IPS DF 19.7 (cell line): ENCODE measurements around the gene LDB3.
"Not testable (repeated sequence)": the region's sequence is repeated elsewhere in the genome, so short reads cannot be mapped to it uniquely, and the experiment has no call there.

Source experiments
- DNase-seq: peaks from one replicate; pipeline ENCODE4 v3.0.0-alpha.2; 2013; ENCODE audit warnings: low read depth, low spot score

LDB3 gene

DNA sequence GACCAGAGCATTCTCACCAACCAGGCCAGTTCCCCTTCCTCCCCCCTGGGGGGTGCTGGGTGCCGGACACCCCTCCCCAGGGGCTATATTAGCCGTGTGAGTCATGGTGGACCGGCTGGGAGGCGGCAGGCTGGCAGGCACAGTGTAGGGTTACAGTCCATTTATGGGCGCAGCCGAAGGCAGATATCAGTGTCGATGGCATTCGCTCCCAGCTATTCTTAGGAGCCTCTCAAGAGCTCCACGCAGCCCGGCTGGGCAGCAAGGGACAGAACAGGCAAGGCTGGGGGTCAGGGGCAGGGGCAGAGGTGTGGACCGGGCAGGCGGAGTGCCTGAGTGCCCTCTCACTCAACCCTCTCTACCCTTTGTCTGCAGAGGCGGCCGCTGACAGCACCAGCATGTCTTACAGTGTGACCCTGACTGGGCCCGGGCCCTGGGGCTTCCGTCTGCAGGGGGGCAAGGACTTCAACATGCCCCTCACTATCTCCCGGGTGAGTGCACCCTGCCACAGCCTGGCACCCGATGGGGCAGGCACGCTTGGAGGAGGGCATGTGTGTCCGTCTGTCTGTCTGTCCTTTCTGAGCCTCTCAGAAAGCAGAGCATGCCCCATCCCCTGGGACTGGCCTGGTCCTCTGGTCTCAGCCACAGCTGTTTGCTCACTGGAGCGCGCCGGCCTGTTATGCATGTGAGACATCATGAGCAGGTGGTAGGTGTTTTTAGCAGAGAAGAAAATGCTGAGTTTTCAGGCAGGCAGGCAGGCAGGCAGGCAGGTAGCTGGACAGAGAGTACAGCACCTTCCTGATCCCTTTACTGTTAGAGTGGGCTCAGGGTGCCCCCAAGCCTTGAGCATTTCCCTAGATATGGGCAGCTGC is at the start of gene LDB3:
TSS of gene LDB3 (plus strand) at position 215 of the 869 bp plus-strand sequence. CDS start at position 396, 181 bp downstream.
- no peak for DNase-seq

DNA sequence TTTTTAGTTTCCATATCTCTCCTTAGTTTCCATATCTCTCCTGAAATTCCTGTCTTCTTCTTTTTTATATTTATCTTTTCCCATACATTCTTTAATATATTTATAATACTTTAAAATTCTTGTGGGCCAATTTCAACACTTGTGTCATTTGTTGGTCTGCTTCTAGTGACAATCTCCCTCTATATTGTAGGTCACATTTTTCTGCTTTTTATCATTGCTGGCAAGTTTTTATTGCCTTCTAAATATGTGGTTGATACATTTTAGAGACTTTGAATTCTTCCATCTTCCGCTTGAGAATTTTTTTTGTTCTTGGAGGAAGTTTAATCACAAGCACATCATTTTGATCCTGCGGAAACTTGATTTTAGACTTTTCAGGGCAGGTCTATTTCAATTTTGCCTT is 40.0 kb upstream of the LDB3 start:
- no peak for DNase-seq

DNA sequence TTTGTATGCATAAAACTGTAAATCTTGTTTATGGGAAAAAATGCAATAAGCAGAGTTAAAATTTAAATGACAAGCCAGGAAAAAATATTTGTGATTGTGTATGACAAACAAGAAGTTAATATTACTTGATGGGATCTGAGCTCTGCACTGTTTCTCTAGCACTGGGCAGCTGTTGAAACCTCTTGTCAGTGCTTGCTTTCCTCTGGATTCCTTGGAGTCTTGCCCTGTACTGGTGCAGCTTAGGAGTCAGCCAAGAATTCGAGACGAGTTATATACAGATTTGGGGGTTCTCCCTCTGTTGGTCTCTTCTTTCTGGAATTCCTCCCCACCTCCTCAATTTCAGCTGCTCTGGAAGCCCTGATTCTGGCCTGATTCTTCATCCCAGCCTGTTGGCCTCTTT is 38.2 kb upstream of the LDB3 start:
- DNase-seq = no peak

DNA sequence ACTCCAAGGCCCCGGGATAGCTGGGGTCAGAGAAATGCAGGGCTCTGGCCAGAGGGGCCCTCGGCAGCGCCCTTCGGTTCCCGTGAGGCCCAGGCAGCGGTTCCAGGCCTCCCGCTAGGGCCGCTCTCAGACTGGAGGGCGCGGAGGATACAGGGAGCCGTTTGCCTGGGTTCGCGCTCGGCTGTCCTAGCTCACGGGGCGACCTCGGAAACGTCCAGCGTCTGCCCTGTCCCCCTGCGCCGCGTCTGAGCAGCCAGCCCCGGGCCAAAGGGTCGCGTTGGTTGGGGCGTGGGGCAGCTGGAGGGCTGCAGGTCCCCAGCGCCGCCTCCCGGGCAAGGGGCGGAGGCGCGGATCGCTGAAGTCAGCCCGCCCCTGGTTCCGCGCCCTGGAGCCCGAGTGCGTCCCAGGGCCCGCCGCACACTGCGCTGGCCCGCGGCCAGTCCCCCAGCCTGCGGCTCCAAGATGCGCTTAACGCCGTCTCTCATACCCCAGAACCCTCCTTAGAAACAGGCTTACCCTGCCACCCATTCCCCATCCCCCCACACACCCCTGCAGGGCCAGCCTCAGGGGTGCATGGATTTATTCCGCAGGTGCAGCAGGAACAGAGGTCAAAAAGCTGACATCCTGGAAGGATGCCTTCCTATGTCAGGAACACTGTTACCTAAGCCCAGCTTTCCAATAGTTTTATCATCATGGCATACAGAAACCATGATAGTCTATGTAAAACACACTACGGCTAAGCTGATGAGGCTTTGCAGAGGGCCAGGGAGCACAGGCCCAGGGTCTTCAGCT is 36.1 kb upstream of the LDB3 start:
- peak; percentile 28 for DNase-seq

GRCh38 chr10:86632951-86633350 is 35.4 kb upstream of the LDB3 start:
- DNase-seq = no peak

- no peak for DNase-seq
Measured at GRCh38 chr10:86635402-86635801, 32.9 kb upstream of the LDB3 start.

GRCh38 chr10:86636311-86636710 is 32.0 kb upstream of the LDB3 start:
- no peak for DNase-seq

- no peak for DNase-seq
Measured at GRCh38 chr10:86642021-86642420, 26.3 kb upstream of the LDB3 start.

GRCh38 chr10:86642499-86642898 is 25.8 kb upstream of the LDB3 start:
- DNase-seq = no peak

DNA sequence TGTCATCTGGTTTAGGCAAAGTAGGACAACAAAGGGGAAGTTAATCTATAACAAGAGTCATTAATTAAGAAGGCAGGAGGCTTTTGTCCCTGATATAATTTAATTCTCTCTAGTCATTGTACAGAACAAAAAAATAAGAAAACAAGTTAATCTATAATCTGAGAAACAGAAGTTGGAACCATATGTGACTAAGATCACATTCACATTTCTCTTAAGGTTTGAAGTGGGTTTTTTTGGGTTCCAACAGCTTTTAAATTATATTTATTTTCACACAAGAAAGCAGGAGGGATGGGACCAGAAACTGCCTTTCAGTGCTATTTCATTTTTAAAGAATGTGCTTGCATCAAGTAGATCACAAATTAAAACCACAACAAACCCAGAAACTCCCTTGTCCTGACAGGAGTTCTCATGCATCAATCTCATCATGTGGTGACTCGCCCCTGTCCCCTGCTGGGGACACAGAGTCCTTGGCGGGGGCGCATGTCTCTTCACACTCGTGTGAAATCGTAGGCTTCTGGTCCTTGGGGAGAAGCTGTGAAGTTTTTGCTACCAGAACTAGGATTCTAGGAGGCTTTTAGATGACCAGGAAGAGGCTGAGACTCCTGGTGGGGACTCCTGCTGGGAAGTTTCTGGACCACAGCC is 24.0 kb upstream of the LDB3 start:
- no peak for DNase-seq

- no peak for DNase-seq
Measured at GRCh38 chr10:86644794-86645445, 23.4 kb upstream of the LDB3 start.

DNA sequence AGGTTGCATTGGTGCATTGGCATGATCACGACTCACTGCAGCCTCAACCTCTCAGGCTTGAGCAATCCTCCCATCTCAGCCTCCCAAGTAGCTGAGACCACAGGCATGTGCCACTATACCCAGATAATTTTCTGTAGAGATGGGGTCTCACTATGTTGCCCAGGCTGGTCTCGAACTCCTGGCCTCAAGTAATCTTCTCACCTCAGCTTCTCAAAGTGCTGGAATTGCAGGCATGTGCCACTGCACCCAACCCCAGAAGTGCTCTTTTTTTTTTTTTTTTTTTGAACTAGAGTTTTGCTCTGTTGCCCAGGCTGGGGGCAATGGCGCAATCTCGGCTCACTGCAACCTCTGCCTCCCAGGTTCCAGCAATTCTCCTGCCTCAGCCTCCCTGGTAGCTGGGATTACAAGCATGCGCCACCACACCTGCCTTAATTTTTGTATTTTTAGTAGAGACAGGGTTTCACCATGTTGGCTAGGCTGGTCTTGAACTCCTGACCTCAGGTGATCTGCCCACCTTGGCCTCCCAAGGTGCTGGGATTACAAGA is 22.6 kb upstream of the LDB3 start:
- not testable (repeated sequence) for DNase-seq

DNA sequence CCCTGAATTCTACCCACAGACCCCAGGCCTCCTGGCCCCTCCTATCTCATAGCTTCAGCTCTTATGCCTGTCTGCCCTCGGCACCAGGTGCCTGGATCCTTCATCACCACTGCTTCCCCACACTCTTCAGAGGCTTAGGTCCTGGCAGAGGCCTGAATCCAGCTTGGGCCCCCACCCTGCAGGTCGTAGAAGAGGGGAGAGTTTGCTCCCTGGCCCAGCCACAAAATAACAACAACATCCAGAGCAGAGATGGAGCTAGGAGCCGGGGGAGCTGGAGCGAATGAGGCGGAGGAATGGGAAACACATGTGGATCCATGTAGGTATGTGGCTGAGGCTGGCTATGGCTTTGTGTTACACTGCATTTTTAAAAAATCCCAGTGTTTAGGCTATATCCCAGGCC is 21.8 kb upstream of the LDB3 start:
- DNase-seq = no peak

GRCh38 chr10:86646933-86647332 is 21.4 kb upstream of the LDB3 start:
- DNase-seq = no peak

DNA sequence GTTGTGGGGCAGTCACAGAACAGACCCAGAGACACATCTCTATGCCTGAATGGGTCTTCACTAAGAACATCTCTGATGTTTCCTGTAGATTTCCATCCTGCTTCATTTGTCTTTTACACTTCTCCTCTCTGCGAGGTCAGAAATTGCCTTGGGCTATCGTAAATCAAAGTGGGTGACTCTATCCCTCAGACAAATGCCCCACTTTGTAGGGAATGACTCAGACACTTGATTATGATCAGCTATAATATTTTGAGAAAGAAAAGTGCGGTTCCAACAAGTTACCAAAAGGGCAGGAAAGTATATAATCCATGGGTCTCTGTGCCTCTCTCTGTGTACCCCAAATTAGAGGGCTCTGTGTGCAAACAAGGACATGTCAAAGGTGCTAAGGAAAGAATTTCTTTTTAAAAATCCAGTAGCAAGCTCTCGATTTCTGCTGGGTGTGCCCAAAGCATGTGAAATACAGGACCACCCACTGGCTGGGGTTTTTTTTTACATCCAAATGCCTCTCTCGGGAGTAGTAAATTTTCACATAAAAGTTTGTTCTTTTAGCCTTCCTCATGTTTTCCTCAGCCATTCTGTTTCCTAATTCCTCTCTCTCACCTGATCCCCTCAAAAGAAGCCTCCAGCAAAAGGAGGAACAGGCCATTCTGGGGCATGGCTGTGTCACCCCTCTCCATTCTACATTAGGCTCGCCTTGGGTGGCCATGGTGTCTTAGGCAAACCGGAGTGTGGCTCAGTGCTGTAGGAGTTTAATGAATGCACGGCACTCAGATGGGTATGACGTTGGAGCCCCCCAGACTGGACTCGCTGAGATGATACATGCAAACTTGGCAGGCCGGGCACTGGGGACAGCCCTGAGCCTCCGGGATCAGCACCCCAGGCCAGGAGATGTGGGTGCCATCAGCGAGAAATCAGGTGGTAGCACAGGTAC is 20.3 kb upstream of the LDB3 start:
- DNase-seq = no peak

DNA sequence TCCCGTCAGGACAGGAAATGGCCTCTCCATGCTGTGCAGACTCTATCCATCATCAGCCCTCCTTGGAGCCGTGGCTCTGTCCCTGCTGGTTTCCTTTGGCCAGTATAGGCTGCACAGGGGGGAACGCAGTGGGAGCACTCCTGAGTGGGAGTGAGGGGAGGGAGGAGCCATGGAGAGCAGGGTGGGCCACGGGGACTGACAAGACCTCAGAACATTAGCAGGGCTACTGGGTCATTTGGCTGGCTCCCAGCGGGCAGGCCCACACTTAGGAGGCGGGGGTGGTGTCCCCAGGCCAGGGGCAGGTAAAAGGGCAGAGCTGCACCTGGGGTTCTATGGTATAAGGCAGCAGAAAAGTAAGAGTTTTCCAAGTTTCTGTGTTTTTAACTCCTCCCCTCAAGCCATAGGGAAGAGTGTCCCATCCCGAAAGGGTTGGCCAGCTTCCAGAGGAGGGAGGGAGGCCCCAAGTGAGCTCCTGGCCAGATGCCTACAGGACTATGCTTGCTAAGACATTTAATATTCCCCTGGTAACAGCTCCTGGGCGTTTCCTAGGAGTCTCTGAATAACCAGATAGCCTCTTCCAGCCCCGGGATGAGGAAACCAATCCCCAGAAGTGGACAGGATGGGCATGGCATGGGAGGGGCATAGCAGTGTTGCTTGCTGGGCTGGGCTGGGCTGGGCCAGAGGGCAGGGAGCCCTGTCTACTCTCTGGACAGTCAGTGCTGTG is 19.4 kb upstream of the LDB3 start:
- DNase-seq = no peak

- DNase-seq = no peak
Measured at GRCh38 chr10:86649471-86650150, 18.7 kb upstream of the LDB3 start.

DNA sequence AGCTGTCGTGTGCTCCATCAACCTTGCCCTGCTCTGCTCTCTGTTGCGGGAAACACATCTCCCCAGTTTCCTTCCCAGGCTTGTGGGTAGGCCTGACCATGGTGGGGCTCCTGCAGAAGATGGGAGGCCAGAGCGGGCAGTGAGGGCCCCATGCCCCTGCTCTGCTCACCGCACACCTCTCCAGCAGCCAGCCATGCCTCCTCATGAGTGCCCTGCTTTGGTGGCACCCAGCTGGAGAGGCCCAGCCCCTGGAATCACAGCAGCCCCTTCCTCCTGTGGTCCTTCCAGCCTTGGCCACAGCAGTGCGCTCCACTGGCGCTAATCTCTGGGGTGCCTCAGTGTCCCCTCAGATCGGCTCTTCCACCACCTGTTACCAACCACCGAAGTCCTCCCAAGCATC is 18.2 kb upstream of the LDB3 start:
- DNase-seq = no peak

GRCh38 chr10:86651021-86651471 is 17.3 kb upstream of the LDB3 start:
- DNase-seq = no peak
